Transverse colon (tissue), 4 donors: Measurements from ENCODE around the gene VPS13D. TPM values are rescaled to one million over a fixed set of nuclear protein-coding genes. Genes with fewer than 3 reads are reported as not detected.
A peak's percentile ranks its signal among the peaks of the same experiment; 100 is the strongest.

Experiments
- DNase-seq: peaks from one replicate; pipeline ENCODE4 v3.0.0-alpha.2; 2019
- H3K27ac ChIP-seq, 4 donors: fragments of 200-600 bp; sonication (generic); 2 replicates each; pipeline ENCODE4 v1.5.1; 2016 to 2018; ENCODE audit warnings: inconsistent platforms in 4 of 4
- H3K27me3 ChIP-seq: fragments of 200-600 bp; sonication (generic); 2 replicates; pipeline ENCODE4 v1.5.1; 2017; ENCODE audit warnings: inconsistent platforms
- H3K36me3 ChIP-seq, 4 donors: fragments of 200-600 bp; sonication (generic); 2 replicates each; pipeline ENCODE4 v1.5.1; 2017 to 2019; ENCODE audit warnings: inconsistent platforms in 4 of 4
- H3K4me1 ChIP-seq, 4 donors: fragments of 200-600 bp; sonication (generic); 2 replicates each; pipeline ENCODE4 v1.5.1; 2017 to 2020; ENCODE audit warnings: inconsistent platforms in 4 of 4
- H3K4me3 ChIP-seq, 4 donors: fragments of 200-600 bp; sonication (generic); 1 replicate in 1 of 4; 2 replicates in 3 of 4; pipeline versions ENCODE4 v1.5.1 to v1.6.1; 2017 to 2019; ENCODE audit warnings: inconsistent platforms in 4 of 4
- H3K9me3 ChIP-seq, 2 donors: fragments of 200-600 bp; sonication (generic); 2 replicates each; pipeline ENCODE4 v1.5.1; 2017 to 2019; ENCODE audit warnings: inconsistent platforms in 2 of 2
- EP300 ChIP-seq: sonication (generic); formaldehyde crosslinking; IDR thresholded peaks from one replicate; pipeline ENCODE4 v1.6.1; 2017; ENCODE audit warnings: antibody characterized with exemption, low read depth
- POLR2A ChIP-seq: fragments of 450-650 bp; IDR thresholded peaks from one replicate; pipeline ENCODE4 v1.6.1; 2016; ENCODE audit warnings: antibody characterized with exemption, mild to moderate bottlenecking, moderate library complexity
- POLR2AphosphoS5 ChIP-seq, 3 donors: sonication (generic); formaldehyde crosslinking; IDR thresholded peaks; one replicate each; pipeline ENCODE4 v1.6.1; 2016; ENCODE audit warnings: antibody characterized with exemption in 3 of 3
- WGBS, 2 donors: methylation state at CpG; one replicate each; pipeline ENCODE4 v1.1.5; 2018; ENCODE audit warnings: low coverage in 1 of 2; 5-methylcytosine and 5-hydroxymethylcytosine counted together
- in situ Hi-C, 4 donors: fragments of 200-750 bp; cut with MboI; loops; one replicate each; pipeline versions ENCODE4 v1.15.0 to v1.15.1; 2017; ENCODE audit warnings: low sequenced_read_pairs in 3 of 4, low pct_ligation_motif_present in 1 of 4, low pct_unique_long_range_greater_than_20kb in 1 of 4
- intact Hi-C: fragments of 100-400 bp; cut with DNase I; formaldehyde crosslinking; loops from one replicate; pipeline ENCODE4 v1.15.1; 2023; ENCODE audit warnings: low total_unique reads
- total RNA-seq, 4 donors: library from RNA; depleted of rRNA; stranded (reverse); fragments of >200 nt; gene quantifications; one replicate each; pipeline ENCODE4 v1.1.0, GENCODE V29; 2016
- TF ChIP-seq, protein P1 (sequence below), 5 experiments: fragments of 200-600 bp in 3 of 5; fragments of 450-650 bp in 2 of 5; sonication (generic) in 3 of 5; IDR thresholded peaks; 1 replicate in 2 of 5; 2 replicates in 3 of 5; pipeline ENCODE4 v1.5.1; 2016 to 2017; ENCODE audit warnings: antibody characterized with exemption in 5 of 5, inconsistent platforms in 3 of 5, mild to moderate bottlenecking in 2 of 5, moderate library complexity in 1 of 5

Gene VPS13D
- total RNA-seq, 4 donors from 2014 or later, result 101 to 136 (median 116) TPM

DNA sequence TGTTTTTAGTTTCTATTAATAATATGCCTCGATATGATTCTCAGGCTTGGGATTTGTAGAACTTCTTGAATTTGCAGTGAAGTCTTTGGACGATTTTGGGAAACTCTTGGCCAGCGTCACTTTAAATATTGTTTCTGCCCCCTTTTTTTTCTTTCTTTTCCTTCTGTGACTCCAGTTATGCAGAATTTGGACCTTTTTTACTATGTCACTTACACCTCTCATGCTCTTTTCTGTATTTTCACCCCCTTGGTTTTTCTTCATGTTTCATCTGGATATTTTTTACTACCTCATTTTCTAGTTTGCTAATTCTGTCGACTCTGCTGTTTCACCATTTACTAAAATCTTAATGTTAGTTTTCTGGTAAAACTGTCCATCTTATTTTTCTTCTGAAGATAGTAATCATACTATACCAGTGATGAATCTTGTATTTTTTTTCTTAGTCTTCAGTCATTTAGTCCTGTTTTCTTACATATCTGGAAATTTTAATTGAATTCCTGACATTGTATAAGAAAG, 214.6 kb downstream of the VPS13D start:
- H3K27me3 ChIP-seq, result no peaks in the 10 kb centered on the region
- TF ChIP-seq EP300 (no peak), POLR2AphosphoS5 (IDR thresholded peaks at IDR 0.05) (no peak), POLR2A (no peak)
- TF ChIP-seq, protein P1, sequence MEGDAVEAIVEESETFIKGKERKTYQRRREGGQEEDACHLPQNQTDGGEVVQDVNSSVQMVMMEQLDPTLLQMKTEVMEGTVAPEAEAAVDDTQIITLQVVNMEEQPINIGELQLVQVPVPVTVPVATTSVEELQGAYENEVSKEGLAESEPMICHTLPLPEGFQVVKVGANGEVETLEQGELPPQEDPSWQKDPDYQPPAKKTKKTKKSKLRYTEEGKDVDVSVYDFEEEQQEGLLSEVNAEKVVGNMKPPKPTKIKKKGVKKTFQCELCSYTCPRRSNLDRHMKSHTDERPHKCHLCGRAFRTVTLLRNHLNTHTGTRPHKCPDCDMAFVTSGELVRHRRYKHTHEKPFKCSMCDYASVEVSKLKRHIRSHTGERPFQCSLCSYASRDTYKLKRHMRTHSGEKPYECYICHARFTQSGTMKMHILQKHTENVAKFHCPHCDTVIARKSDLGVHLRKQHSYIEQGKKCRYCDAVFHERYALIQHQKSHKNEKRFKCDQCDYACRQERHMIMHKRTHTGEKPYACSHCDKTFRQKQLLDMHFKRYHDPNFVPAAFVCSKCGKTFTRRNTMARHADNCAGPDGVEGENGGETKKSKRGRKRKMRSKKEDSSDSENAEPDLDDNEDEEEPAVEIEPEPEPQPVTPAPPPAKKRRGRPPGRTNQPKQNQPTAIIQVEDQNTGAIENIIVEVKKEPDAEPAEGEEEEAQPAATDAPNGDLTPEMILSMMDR (IDR thresholded peaks at IDR 0.05), result no peak
- no peak overlapping the region for H3K4me3 ChIP-seq
- peaks cover 11 to 29% (median 18%) of the 10 kb centered on the region in 4 donors for H3K4me1 ChIP-seq
- WGBS, 2 donors, result 95 to 97% methylated on average over 4 of the region's 4 CpGs
- no peak for DNase-seq
- no peak overlapping the region for H3K27ac ChIP-seq
- H3K36me3 ChIP-seq, result peaks cover 0 to 12% (median 2%) of the 10 kb centered on the region in 4 donors
- intact Hi-C loops, result no loop called here
- no peaks in the 10 kb centered on the region for H3K9me3 ChIP-seq
- in situ Hi-C loops, result no loop called here

DNA sequence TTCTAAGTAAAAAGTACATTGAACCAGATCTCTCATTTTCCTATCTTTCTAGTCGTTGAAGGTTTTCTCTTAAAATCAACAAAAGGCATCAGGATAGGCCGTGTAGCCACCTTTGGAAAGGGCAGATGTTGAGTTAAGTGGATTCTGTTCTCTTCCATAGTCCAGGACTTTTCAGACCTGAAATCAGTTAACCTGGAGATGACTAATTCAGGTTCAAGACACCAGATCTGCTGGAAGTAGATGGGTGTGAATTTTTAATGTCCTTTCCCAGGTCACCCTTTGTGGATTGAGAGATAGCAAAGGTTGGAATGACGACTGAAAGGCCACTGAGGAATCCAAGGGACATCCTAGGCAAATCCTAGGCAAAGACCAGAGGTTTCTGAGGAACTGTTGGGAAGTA, 215.4 kb downstream of the VPS13D start:
- 94% methylated on average over 2 to 3 of the region's 3 CpGs for WGBS, 2 donors
- Histone ChIP-seq H3K4me3 (no peak overlapping the region), H3K27ac (no peak overlapping the region), H3K36me3 (peaks cover 0 to 12% (median 2%) of the 10 kb centered on the region in 4 donors), H3K4me1 (peaks cover 18 to 37% (median 26%) of the 10 kb centered on the region in 4 donors), H3K9me3 (no peaks in the 10 kb centered on the region), H3K27me3 (no peaks in the 10 kb centered on the region)
- intact Hi-C loops (no loop called here), in situ Hi-C loops (no loop called here)
- no peak for DNase-seq
- no peak for TF ChIP-seq POLR2A
- TF ChIP-seq, protein P1 (IDR thresholded peaks at IDR 0.05), result no peak
- no peak for TF ChIP-seq POLR2AphosphoS5 (IDR thresholded peaks at IDR 0.05)
- TF ChIP-seq EP300, result no peak

DNA sequence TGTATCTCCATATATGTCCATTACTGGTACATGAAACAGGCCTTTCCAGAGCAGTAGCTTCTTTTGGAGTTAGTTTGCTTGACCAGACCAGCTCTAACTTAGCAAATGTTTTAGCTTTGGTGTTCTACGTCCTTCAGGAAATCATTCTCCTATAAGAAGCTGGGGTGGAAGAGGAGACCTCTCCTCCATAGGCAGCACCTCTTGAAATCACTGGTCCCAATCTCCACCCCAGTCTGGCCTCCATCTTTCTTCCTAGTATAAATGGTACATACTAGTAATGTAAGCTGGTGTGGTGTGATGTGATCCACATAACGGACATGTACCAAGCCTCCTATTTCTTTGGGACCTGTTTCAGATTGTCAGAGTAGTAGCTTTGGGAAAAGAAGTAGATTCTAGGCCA, 216.8 kb downstream of the VPS13D start:
- Histone ChIP-seq H3K27me3 (no peaks in the 10 kb centered on the region), H3K9me3 (no peaks in the 10 kb centered on the region), H3K27ac (peak overlapping the region; percentile 61 to 81 (median 77)), H3K4me3 (no peak overlapping the region), H3K4me1 (peaks cover 18 to 51% (median 32%) of the 10 kb centered on the region in 4 donors), H3K36me3 (peaks cover 0 to 5% (median 2%) of the 10 kb centered on the region in 4 donors)
- WGBS, 2 donors, result 94 to 100% methylated on average over 1 to 2 of the region's 2 CpGs
- DNase-seq, result no peak
- TF ChIP-seq POLR2AphosphoS5 (IDR thresholded peaks at IDR 0.05) (no peak), POLR2A (no peak)
- intact Hi-C loops (no loop called here), in situ Hi-C loops (no loop called here)

DNA sequence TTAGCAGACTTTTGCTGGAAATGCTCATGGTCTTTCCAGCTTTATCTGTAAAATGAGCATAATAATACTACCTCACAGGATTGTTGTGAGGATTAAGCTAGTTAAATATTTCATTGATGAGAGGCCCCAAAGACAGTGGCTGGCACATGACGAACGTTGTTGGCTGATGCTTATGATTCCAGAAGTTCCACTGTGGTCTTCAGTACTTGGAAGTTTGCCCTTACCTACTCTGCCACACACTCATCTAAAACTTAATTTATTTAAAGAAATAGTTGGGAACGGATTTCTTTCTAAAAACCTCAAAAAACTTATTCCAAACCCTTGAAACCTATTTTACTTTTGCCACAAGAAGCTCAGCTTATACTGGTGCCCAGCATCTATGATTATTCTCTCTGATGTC, 217.5 kb downstream of the VPS13D start:
- Histone ChIP-seq H3K9me3 (no peaks in the 10 kb centered on the region), H3K27ac (peak overlapping the region; percentile 61 to 81 (median 77)), H3K4me1 (peaks cover 18 to 54% (median 32%) of the 10 kb centered on the region in 4 donors), H3K36me3 (peaks cover 0 to 5% (median 0%) of the 10 kb centered on the region in 4 donors), H3K4me3 (no peak overlapping the region), H3K27me3 (no peaks in the 10 kb centered on the region)
- no peak for DNase-seq
- no peak for TF ChIP-seq POLR2AphosphoS5 (IDR thresholded peaks at IDR 0.05)
- no peak for TF ChIP-seq POLR2A
- 56 to 79% methylated on average over 3 of the region's 3 CpGs for WGBS, 2 donors
- in situ Hi-C loops (no loop called here), intact Hi-C loops (no loop called here)

DNA sequence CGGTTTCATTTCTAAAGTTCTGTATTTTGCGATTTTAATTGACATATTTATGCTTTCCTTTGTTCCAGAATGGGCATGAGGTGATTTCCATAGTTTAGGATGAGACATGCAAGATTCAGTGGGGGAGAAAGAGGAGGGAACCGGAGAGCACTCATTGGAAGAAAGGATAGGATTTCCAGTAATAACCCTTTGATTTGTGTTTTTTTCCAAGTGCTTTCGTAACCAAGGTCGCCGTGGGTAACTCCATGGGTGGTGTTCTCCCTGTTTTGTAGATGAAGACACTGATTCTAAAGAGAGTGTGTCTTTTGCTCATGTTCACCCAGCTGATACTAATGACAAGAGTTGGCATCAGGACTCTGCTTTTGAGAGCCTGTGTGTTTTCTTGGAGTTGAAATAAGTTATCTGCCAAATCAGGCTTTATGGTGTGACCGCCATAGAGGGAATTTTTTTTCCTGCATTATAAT, 218.1 kb downstream of the VPS13D start:
- no peak for DNase-seq
- Histone ChIP-seq H3K4me3 (no peak overlapping the region), H3K4me1 (peaks cover 18 to 54% (median 35%) of the 10 kb centered on the region in 4 donors), H3K9me3 (no peaks in the 10 kb centered on the region), H3K27ac (peak overlapping the region; percentile 61 to 81 (median 77)), H3K36me3 (peaks cover 0 to 5% (median 0%) of the 10 kb centered on the region in 4 donors), H3K27me3 (no peaks in the 10 kb centered on the region)
- 77 to 79% methylated on average over 4 to 7 of the region's 7 CpGs for WGBS, 2 donors
- intact Hi-C loops, result no loop called here
- TF ChIP-seq EP300, result no peak
- peak in 2 of 3 donors; percentile 15 to 27 for TF ChIP-seq POLR2AphosphoS5 (IDR thresholded peaks at IDR 0.05)
- TF ChIP-seq POLR2A, result no peak
- in situ Hi-C loops, result no loop called here
